ENCODE data around the gene EEF1AKMT3. TPM values are rescaled to one million over a fixed set of nuclear protein-coding genes. Genes with fewer than 3 reads are reported as not detected.

Gene EEF1AKMT3
- total RNA-seq, 2 experiments from 2014 or later = 3.8 to 4.1 TPM

GRCh38 chr12:57780284-57780897 lies 8.0 kb downstream of the EEF1AKMT3 start:
- peak overlapping the region; percentile 32 for H3K4me3 Mint-ChIP-seq

GRCh38 chr12:57781244-57781643 lies 8.8 kb downstream of the EEF1AKMT3 start:
- POLR2A ChIA-PET = interaction anchor here (0.7 to 3.0 kb wide), 5 partner anchors 9 to 39 kb away, joined by 4 to 29 read pairs (median 5); partner anchors contain the start of genes CYP27B1, EEF1AKMT3, MARCHF9 and METTL1
- ATAC-seq (ENCODE audit: low read depth) (no peak), DNase-seq (no peak)
- Mint-ChIP-seq H3K9me3 (no peaks in the 10 kb centered on the region), H3K27me3 (no peaks in the 10 kb centered on the region), H3K4me1 (peaks cover 30% of the 10 kb centered on the region), H3K36me3 (peaks cover 3% of the 10 kb centered on the region), H3K27ac (peak overlapping the region; percentile 93), H3K4me3 (peak overlapping the region; percentile 13)

More at GRCh38 chr12:57780284-57780897, 8.0 kb downstream of the EEF1AKMT3 start:
- DNase-seq = no peak
- no peak for ATAC-seq (ENCODE audit: low read depth)
- H3K27me3 Mint-ChIP-seq = no peaks in the 10 kb centered on the region
- peak overlapping the region; percentile 93 for H3K27ac Mint-ChIP-seq
- POLR2A ChIA-PET = interaction anchor here (3.0 kb wide), 1 partner anchor 8 kb away, joined by 29 read pairs; the partner anchor contains the start of genes EEF1AKMT3 and METTL1
- no peaks in the 10 kb centered on the region for H3K9me3 Mint-ChIP-seq
- H3K36me3 Mint-ChIP-seq = peaks cover 6% of the 10 kb centered on the region
- peaks cover 33% of the 10 kb centered on the region for H3K4me1 Mint-ChIP-seq

DNA sequence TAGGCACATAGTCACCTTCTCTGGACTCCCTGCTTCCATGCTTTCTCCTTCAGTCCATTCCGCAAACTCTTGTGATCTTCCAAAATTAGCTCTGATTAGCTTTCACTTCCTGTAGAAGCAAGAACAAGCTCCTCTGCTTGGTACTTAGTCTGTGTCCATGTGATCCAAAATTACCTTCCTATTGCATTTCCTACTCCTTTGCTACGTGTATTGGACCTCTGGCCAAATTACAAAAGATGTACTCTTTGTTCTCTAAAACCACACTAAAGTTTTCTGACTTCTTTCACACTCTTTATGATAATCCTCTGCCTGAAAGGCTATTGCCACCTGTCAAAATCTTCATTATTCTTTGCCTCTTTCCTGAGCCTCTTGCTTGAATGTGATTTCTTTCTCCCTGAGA lies 9.4 kb downstream of the EEF1AKMT3 start:
- Mint-ChIP-seq H3K9me3 (no peaks in the 10 kb centered on the region), H3K27ac (peak overlapping the region; percentile 93), H3K27me3 (no peaks in the 10 kb centered on the region), H3K4me3 (peak overlapping the region; percentile 13), H3K4me1 (peaks cover 33% of the 10 kb centered on the region), H3K36me3 (peaks cover 3% of the 10 kb centered on the region)
- ATAC-seq (ENCODE audit: low read depth) = no peak
- no peak for DNase-seq
- POLR2A ChIA-PET = interaction anchor here (0.7 to 3.0 kb wide), 5 partner anchors 9 to 40 kb away, joined by 4 to 29 read pairs (median 5); partner anchors contain the start of genes CYP27B1, EEF1AKMT3, MARCHF9 and METTL1

- DNase-seq = no peak
- H3K36me3 Mint-ChIP-seq = peaks cover 3% of the 10 kb centered on the region
Observed at GRCh38 chr12:57782243-57782607, 9.8 kb downstream of the EEF1AKMT3 start.

DNA sequence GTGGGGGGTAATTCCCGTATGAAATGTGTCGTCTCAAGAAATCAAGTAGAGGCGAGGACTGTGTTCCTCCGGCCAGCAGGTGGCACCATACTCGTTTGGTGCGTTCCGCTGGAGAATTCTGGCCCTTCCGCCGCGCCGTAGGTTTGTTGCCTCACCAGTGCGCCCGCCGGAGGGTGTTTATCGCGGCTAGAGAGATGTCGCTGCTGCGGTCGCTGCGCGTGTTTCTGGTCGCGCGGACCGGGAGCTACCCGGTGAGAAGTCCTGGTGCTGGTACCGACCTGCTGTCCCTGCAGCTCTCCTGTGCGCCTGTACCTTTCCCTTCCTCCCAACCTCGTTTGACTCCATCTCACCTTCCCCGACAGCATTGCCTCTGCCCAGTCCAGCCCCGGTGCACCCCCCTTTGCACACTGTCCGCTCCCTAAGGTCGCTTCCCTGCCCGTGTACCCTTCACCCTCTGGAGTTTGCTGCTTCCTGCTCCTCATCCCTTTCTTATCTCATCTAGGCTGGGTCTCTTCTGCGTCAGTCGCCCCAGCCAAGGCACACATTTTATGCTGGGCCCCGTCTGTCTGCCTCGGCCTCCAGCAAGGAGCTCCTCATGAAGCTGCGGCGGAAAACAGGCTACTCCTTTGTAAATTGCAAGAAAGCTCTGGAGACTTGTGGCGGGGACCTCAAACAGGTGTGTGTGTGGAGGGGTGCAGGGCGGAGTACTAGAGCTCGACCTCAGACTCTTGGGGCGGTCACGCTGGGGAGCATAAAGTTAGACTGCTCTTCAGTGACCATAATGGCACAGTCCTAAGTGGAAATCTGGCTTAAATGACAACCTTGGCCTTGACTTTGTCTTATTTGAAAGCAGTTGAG lies 10.4 kb downstream of the EEF1AKMT3 start, which contains the start of gene TSFM:
Gene TSFM, plus strand, starts transcription at position 180 of the 858 bp plus-strand sequence. Its CDS starts 15 bp downstream, at position 195.
- peak within 1 kb of the TSS; percentile 96 for H3K4me3 Mint-ChIP-seq
- no peaks in the 10 kb centered on the region for H3K27me3 Mint-ChIP-seq
- peaks cover 3% of the 10 kb centered on the region for H3K36me3 Mint-ChIP-seq
- peak; percentile 98 for DNase-seq
- no peaks in the 10 kb centered on the region for H3K9me3 Mint-ChIP-seq
- peaks cover 33% of the 10 kb centered on the region for H3K4me1 Mint-ChIP-seq
- POLR2A ChIA-PET = interaction anchor here (0.7 to 3.0 kb wide), 12 partner anchors 8 to 159 kb away, joined by 3 to 29 read pairs (median 3); partner anchors contain the start of genes ATP23, EEF1AKMT3 and METTL1
- H3K27ac Mint-ChIP-seq = peak within 1 kb of the TSS; percentile 93
- ATAC-seq (ENCODE audit: low read depth) = peak; percentile 88

More at GRCh38 chr12:57782243-57782607, 9.8 kb downstream of the EEF1AKMT3 start:
- Mint-ChIP-seq H3K4me1 (peaks cover 33% of the 10 kb centered on the region), H3K27ac (peak overlapping the region; percentile 93), H3K27me3 (no peaks in the 10 kb centered on the region), H3K4me3 (peak overlapping the region; percentile 96), H3K9me3 (no peaks in the 10 kb centered on the region)
- POLR2A ChIA-PET = interaction anchor here (1.0 to 3.0 kb wide), 2 partner anchors 10 to 23 kb away, joined by 3 to 29 read pairs; partner anchors contain the start of genes EEF1AKMT3 and METTL1
- ATAC-seq (ENCODE audit: low read depth) = no peak

DNA sequence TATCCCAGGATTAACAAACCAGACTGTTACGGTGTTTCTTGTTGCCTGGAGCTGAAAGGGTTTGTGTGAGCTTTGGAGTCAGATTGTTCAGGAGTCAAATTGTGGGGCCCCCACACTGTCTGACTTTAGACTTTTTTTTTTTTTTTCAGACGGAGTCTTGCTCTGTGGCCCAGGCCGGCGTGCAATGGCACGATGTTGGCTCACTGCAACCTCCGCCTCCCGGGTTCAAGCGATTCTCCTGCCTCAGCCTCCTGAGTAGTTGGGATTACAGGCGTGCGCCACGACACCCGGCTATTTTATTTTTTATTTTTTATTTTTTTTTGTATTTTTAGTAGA lies 11.0 kb downstream of the EEF1AKMT3 start:
- POLR2A ChIA-PET = interaction anchor here (0.7 to 3.0 kb wide), 10 partner anchors 9 to 158 kb away, joined by 3 to 29 read pairs (median 3); partner anchors contain the start of genes ATP23, EEF1AKMT3 and METTL1
- no peak for ATAC-seq (ENCODE audit: low read depth)
- H3K9me3 Mint-ChIP-seq = no peaks in the 10 kb centered on the region
- H3K27me3 Mint-ChIP-seq = no peaks in the 10 kb centered on the region
- peak overlapping the region; percentile 93 for H3K27ac Mint-ChIP-seq
- peaks cover 3% of the 10 kb centered on the region for H3K36me3 Mint-ChIP-seq
- DNase-seq = no peak
- peaks cover 33% of the 10 kb centered on the region for H3K4me1 Mint-ChIP-seq
- peak overlapping the region; percentile 96 for H3K4me3 Mint-ChIP-seq

DNA sequence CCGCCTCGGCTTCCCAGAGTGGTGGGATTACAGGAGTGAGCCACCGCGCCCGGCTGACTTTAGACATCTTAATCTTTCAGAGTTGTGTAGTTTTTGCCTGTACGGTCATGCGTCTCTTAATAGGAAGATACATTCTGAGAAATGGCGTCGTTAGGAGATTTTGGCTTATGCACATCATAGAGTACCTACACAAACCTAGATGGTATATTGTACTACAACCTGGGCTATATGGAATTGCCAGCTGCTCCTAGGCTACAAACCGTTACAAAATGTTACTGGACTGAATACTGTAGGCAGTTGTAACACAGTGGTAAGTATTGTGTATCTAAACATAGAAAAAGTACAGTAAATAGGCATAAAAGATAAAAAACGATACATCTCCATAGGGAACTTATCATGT lies 11.4 kb downstream of the EEF1AKMT3 start:
- Mint-ChIP-seq H3K36me3 (peaks cover 3% of the 10 kb centered on the region), H3K27me3 (no peaks in the 10 kb centered on the region), H3K4me1 (peaks cover 33% of the 10 kb centered on the region), H3K4me3 (peak overlapping the region; percentile 67), H3K27ac (peak overlapping the region; percentile 55), H3K9me3 (no peaks in the 10 kb centered on the region)
- ATAC-seq (ENCODE audit: low read depth) (no peak), DNase-seq (no peak)
- POLR2A ChIA-PET = interaction anchor here (1.2 kb wide), 1 partner anchor 100 kb away, joined by 4 read pairs; no protein-coding TSS in a partner anchor

DNA sequence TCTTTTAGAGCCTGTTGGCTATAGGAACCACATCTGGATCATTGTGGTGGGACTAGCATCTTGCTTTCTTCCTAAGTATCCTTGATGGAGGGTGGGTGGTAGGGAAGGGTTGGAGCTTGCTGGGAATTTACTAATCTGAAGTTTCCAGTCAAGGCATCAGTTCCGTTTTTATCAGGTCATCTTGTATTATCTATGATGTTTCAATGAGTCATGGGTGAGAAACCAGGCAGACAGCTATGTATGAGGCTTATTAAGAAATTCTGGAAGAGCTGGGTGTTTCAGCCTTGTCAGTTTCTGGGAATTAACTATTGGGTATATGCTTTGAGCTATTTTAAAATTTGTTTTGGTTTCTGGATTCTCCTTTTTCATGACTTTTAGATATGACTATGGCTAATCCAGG lies 21.5 kb downstream of the EEF1AKMT3 start:
- Mint-ChIP-seq H3K27ac (no peak overlapping the region), H3K36me3 (peaks cover 10% of the 10 kb centered on the region), H3K4me3 (no peak overlapping the region), H3K4me1 (peaks cover 2% of the 10 kb centered on the region), H3K9me3 (no peaks in the 10 kb centered on the region), H3K27me3 (no peaks in the 10 kb centered on the region)
- ATAC-seq (ENCODE audit: low read depth) (no peak), DNase-seq (no peak)
- POLR2A ChIA-PET = no interaction called here

DNA sequence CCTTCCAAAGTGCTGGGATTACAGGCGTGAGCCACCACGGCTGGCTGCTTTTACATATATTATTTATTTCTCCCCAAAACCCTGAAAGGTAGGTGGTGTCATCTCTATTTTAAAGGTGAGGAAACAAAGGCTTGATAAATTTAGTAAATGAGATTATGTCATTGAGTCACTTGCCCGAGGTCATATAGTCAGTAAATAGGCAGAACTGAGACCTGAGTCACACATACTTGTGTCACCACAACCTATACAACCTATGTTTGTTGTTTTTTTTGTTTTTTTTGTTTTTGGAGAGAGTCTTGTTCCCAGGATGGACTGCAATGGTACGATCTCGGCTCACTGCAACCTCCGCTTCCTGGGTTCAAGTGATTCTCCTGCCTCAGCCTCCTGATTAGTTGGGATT lies 22.9 kb downstream of the EEF1AKMT3 start:
- H3K27me3 Mint-ChIP-seq = no peaks in the 10 kb centered on the region
- H3K36me3 Mint-ChIP-seq = peaks cover 13% of the 10 kb centered on the region
- peaks cover 2% of the 10 kb centered on the region for H3K4me1 Mint-ChIP-seq
- no peak overlapping the region for H3K27ac Mint-ChIP-seq
- POLR2A ChIA-PET = no interaction called here
- H3K4me3 Mint-ChIP-seq = no peak overlapping the region
- DNase-seq (no peak), ATAC-seq (ENCODE audit: low read depth) (no peak)
- H3K9me3 Mint-ChIP-seq = no peaks in the 10 kb centered on the region

DNA sequence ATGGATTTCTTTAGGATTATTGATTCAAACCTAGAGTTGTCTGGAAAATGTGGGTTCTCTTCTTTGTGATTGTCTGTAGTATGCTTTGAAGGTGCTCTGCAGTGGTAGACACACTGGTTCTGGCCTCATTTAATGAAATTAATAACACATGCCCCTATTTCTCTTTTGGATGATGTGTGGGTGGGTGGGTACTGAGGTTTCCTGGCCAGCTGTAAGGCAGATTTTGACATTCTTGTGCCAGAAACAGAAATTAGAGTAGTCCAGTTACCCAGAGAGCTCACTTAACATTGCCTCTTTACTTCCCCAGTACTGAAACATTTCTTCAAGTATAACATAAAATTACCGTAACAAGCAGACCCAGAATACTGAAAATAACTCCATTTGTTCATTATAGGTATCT lies 24.6 kb downstream of the EEF1AKMT3 start:
- peaks cover 12% of the 10 kb centered on the region for H3K36me3 Mint-ChIP-seq
- DNase-seq = no peak
- no peak overlapping the region for H3K27ac Mint-ChIP-seq
- POLR2A ChIA-PET = no interaction called here
- peaks cover 2% of the 10 kb centered on the region for H3K4me1 Mint-ChIP-seq
- no peak overlapping the region for H3K4me3 Mint-ChIP-seq
- ATAC-seq (ENCODE audit: low read depth) = no peak
- H3K27me3 Mint-ChIP-seq = no peaks in the 10 kb centered on the region
- no peaks in the 10 kb centered on the region for H3K9me3 Mint-ChIP-seq

DNA sequence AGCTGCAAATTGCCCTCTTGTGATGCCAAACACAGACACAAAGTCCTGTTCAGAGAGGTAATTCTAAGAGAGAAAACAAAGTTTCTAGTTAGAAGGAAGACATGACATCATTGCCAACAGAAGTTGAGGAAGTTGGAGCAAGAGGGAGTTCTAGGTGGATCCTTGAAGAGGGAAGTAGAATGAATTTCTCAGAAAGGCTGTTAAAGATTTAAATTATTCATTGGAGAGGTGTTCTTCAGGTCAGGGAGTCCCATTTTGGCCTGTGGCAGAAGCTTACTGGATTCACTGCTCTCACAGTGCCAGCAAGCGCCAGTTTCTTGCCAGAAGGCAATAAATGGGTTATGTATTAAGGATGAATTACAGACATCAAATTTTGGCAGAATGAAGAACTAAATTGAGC lies 25.5 kb downstream of the EEF1AKMT3 start:
- Mint-ChIP-seq H3K36me3 (peaks cover 10% of the 10 kb centered on the region), H3K27ac (no peak overlapping the region), H3K9me3 (no peaks in the 10 kb centered on the region), H3K4me3 (no peak overlapping the region), H3K4me1 (no peaks in the 10 kb centered on the region), H3K27me3 (no peaks in the 10 kb centered on the region)
- no peak for ATAC-seq (ENCODE audit: low read depth)
- POLR2A ChIA-PET = interaction anchor here (0.5 to 1.0 kb wide), 2 partner anchors 8 to 15 kb away, joined by 3 to 4 read pairs; partner anchors contain the start of gene TSFM
- no peak for DNase-seq

GRCh38 chr12:57800965-57801364 lies 28.6 kb downstream of the EEF1AKMT3 start:
- ATAC-seq (ENCODE audit: low read depth) (no peak), DNase-seq (no peak)
- Mint-ChIP-seq H3K27me3 (no peaks in the 10 kb centered on the region), H3K4me3 (no peak overlapping the region), H3K27ac (no peak overlapping the region), H3K4me1 (no peaks in the 10 kb centered on the region), H3K36me3 (peaks cover 6% of the 10 kb centered on the region), H3K9me3 (no peaks in the 10 kb centered on the region)
- POLR2A ChIA-PET = no interaction called here

- no peak for DNase-seq
- POLR2A ChIA-PET = no interaction called here
- no peaks in the 10 kb centered on the region for H3K27me3 Mint-ChIP-seq
- ATAC-seq (ENCODE audit: low read depth) = no peak
- H3K9me3 Mint-ChIP-seq = no peaks in the 10 kb centered on the region
- no peak overlapping the region for H3K4me3 Mint-ChIP-seq
- H3K4me1 Mint-ChIP-seq = no peaks in the 10 kb centered on the region
- no peak overlapping the region for H3K27ac Mint-ChIP-seq
- peaks cover 6% of the 10 kb centered on the region for H3K36me3 Mint-ChIP-seq
Observed at GRCh38 chr12:57802607-57803006, 30.2 kb downstream of the EEF1AKMT3 start.
